Mucosa of gallbladder (tissue), 1 donor: ENCODE results near the gene CACYBP. TPM values are rescaled to one million over a fixed set of nuclear protein-coding genes. Genes with fewer than 3 reads are reported as not detected.

ENCODE experiments used
- DNase-seq: peaks from one replicate; pipeline ENCODE4 v3.0.0-alpha.2; 2020; ENCODE audit warnings: low spot score
- total RNA-seq: library from RNA; stranded (reverse); gene quantifications from one replicate; pipeline ENCODE4 v1.2.1, GENCODE V29; 2021
- donor health status: DM: no; HTN: no; CAD: no.

Gene CACYBP
- total RNA-seq, 1 donor from 2014 or later, result 78.1 TPM

GRCh38 chr1:174974711-174975119 is 25.0 kb upstream of the CACYBP start:
- DNase-seq, result peak; percentile 27

- no peak for DNase-seq
These were observed 24.0 kb upstream of the CACYBP start for GRCh38 chr1:174975764-174976163.

GRCh38 chr1:174976436-174977108 is 23.2 kb upstream of the CACYBP start:
- DNase-seq, result no peak

- peak; percentile 30 for DNase-seq
These were observed 16.6 kb upstream of the CACYBP start for GRCh38 chr1:174982971-174983689.

GRCh38 chr1:174984952-174985351 is 14.8 kb upstream of the CACYBP start:
- DNase-seq, result no peak

GRCh38 chr1:174988539-174988938 is 11.2 kb upstream of the CACYBP start:
- DNase-seq, result no peak

- no peak for DNase-seq
These were observed 10.8 kb upstream of the CACYBP start for GRCh38 chr1:174988986-174989385.

GRCh38 chr1:174989536-174990220 is 10.1 kb upstream of the CACYBP start:
- DNase-seq, result no peak

- no peak for DNase-seq
These were observed 9.3 kb upstream of the CACYBP start for GRCh38 chr1:174990382-174990999.

GRCh38 chr1:174991473-174991872 is 8.3 kb upstream of the CACYBP start:
- DNase-seq, result no peak

GRCh38 chr1:174995121-174995520 is 4.6 kb upstream of the CACYBP start:
- DNase-seq, result no peak

- no peak for DNase-seq
These were observed 3.8 kb upstream of the CACYBP start for GRCh38 chr1:174995916-174996315.

- no peak for DNase-seq
These were observed 3.3 kb upstream of the CACYBP start for GRCh38 chr1:174996476-174996875.

GRCh38 chr1:174997041-174997440 is 2.7 kb upstream of the CACYBP start:
- no peak for DNase-seq

GRCh38 chr1:174998569-174999215 is 1.1 kb upstream of the CACYBP start:
- peak; percentile 47 for DNase-seq

GRCh38 chr1:174999216-174999935 is 371 bp upstream of the CACYBP start:
- DNase-seq, result peak; percentile 99

- DNase-seq, result no peak
These were observed 995 bp downstream of the CACYBP start for GRCh38 chr1:175000697-175001187.

- DNase-seq, result no peak
These were observed 3.3 kb downstream of the CACYBP start for GRCh38 chr1:175002910-175003517.

GRCh38 chr1:175003521-175003920 is 3.8 kb downstream of the CACYBP start:
- no peak for DNase-seq

- no peak for DNase-seq
These were observed 5.5 kb downstream of the CACYBP start for GRCh38 chr1:175005085-175005783.
